ENCODE data around the gene MYO3B. TPM values are rescaled to one million over a fixed set of nuclear protein-coding genes. Genes with fewer than 3 reads are reported as not detected.

The MYO3B gene
- total and polyA plus RNA-seq, 5 donors = not detected

- H3K27me3 ChIP-seq (ENCODE audit: control insufficient read depth, insufficient read depth) = no peaks in the 10 kb centered on the region
- intact Hi-C loops (cut with DNase I) = no loop called here
- 63% methylated on average over 1 of the region's 1 CpG for WGBS
- H3K9me3 ChIP-seq (ENCODE audit: control insufficient read depth, low read length) = no peaks in the 10 kb centered on the region
- H3K27ac ChIP-seq (ENCODE audit: low read length) = no peak overlapping the region
- no peaks in the 10 kb centered on the region for H3K4me1 ChIP-seq (ENCODE audit: control insufficient read depth, insufficient read depth, low read length)
- no peak for ATAC-seq
- H3K4me3 ChIP-seq (ENCODE audit: low read length) = no peak overlapping the region
- no peak for DNase-seq
These were observed 110.9 kb downstream of the MYO3B start for GRCh38 chr2:170288859-170289258.

GRCh38 chr2:170291474-170291873 lies 113.5 kb downstream of the MYO3B start:
- intact Hi-C loops (cut with DNase I) = no loop called here
- ATAC-seq (no peak), DNase-seq (no peak)
- 75% methylated on average over 1 of the region's 1 CpG for WGBS
- Histone ChIP-seq H3K4me3 (ENCODE audit: low read length) (no peak overlapping the region), H3K27me3 (ENCODE audit: control insufficient read depth, insufficient read depth) (no peaks in the 10 kb centered on the region), H3K27ac (ENCODE audit: low read length) (no peak overlapping the region), H3K9me3 (ENCODE audit: control insufficient read depth, low read length) (no peaks in the 10 kb centered on the region), H3K4me1 (ENCODE audit: control insufficient read depth, insufficient read depth, low read length) (no peaks in the 10 kb centered on the region)

GRCh38 chr2:170292415-170292814 lies 114.5 kb downstream of the MYO3B start:
- H3K4me1 ChIP-seq (ENCODE audit: control insufficient read depth, insufficient read depth, low read length) = no peaks in the 10 kb centered on the region
- DNase-seq = no peak
- H3K27ac ChIP-seq (ENCODE audit: low read length) = no peak overlapping the region
- H3K9me3 ChIP-seq (ENCODE audit: control insufficient read depth, low read length) = no peaks in the 10 kb centered on the region
- no peak overlapping the region for H3K4me3 ChIP-seq (ENCODE audit: low read length)
- ATAC-seq = no peak
- intact Hi-C loops (cut with DNase I) = no loop called here
- 86% methylated on average over 3 of the region's 3 CpGs for WGBS
- no peaks in the 10 kb centered on the region for H3K27me3 ChIP-seq (ENCODE audit: control insufficient read depth, insufficient read depth)

- H3K9me3 ChIP-seq (ENCODE audit: control insufficient read depth, low read length) = no peaks in the 10 kb centered on the region
These were observed 119.5 kb downstream of the MYO3B start for GRCh38 chr2:170297496-170297895.

GRCh38 chr2:170298115-170298514 lies 120.2 kb downstream of the MYO3B start:
- WGBS = 79% methylated on average over 1 of the region's 1 CpG
- no peak for ATAC-seq
- Histone ChIP-seq H3K27me3 (ENCODE audit: control insufficient read depth, insufficient read depth) (no peaks in the 10 kb centered on the region), H3K27ac (ENCODE audit: low read length) (no peak overlapping the region), H3K4me1 (ENCODE audit: control insufficient read depth, insufficient read depth, low read length) (no peaks in the 10 kb centered on the region), H3K4me3 (ENCODE audit: low read length) (no peak overlapping the region), H3K9me3 (ENCODE audit: control insufficient read depth, low read length) (no peaks in the 10 kb centered on the region)
- DNase-seq = no peak
- intact Hi-C loops (cut with DNase I) = no loop called here

More at GRCh38 chr2:170297496-170297895, 119.5 kb downstream of the MYO3B start:
- Histone ChIP-seq H3K4me3 (ENCODE audit: low read length) (no peak overlapping the region), H3K4me1 (ENCODE audit: control insufficient read depth, insufficient read depth, low read length) (no peaks in the 10 kb centered on the region), H3K27me3 (ENCODE audit: control insufficient read depth, insufficient read depth) (no peaks in the 10 kb centered on the region), H3K27ac (ENCODE audit: low read length) (no peak overlapping the region)
- DNase-seq (no peak), ATAC-seq (no peak)
- intact Hi-C loops (cut with DNase I) = no loop called here
- WGBS = 86% methylated on average over 3 of the region's 3 CpGs

- H3K4me3 ChIP-seq (ENCODE audit: low read length) = no peak overlapping the region
- H3K9me3 ChIP-seq (ENCODE audit: control insufficient read depth, low read length) = no peaks in the 10 kb centered on the region
- H3K27ac ChIP-seq (ENCODE audit: low read length) = no peak overlapping the region
- no peak for DNase-seq
- no peaks in the 10 kb centered on the region for H3K4me1 ChIP-seq (ENCODE audit: control insufficient read depth, insufficient read depth, low read length)
- H3K27me3 ChIP-seq (ENCODE audit: control insufficient read depth, insufficient read depth) = no peaks in the 10 kb centered on the region
- intact Hi-C loops (cut with DNase I) = no loop called here
- ATAC-seq = no peak
These were observed 121.0 kb downstream of the MYO3B start for GRCh38 chr2:170298861-170299429.

- Histone ChIP-seq H3K4me1 (ENCODE audit: control insufficient read depth, insufficient read depth, low read length) (no peaks in the 10 kb centered on the region), H3K27ac (ENCODE audit: low read length) (no peak overlapping the region), H3K9me3 (ENCODE audit: control insufficient read depth, low read length) (no peaks in the 10 kb centered on the region), H3K27me3 (ENCODE audit: control insufficient read depth, insufficient read depth) (no peaks in the 10 kb centered on the region), H3K4me3 (ENCODE audit: low read length) (no peak overlapping the region)
- intact Hi-C loops (cut with DNase I) = no loop called here
- DNase-seq (no peak), ATAC-seq (no peak)
- WGBS = 82% methylated on average over 1 of the region's 1 CpG
These were observed 123.0 kb downstream of the MYO3B start for GRCh38 chr2:170300993-170301392.

DNA sequence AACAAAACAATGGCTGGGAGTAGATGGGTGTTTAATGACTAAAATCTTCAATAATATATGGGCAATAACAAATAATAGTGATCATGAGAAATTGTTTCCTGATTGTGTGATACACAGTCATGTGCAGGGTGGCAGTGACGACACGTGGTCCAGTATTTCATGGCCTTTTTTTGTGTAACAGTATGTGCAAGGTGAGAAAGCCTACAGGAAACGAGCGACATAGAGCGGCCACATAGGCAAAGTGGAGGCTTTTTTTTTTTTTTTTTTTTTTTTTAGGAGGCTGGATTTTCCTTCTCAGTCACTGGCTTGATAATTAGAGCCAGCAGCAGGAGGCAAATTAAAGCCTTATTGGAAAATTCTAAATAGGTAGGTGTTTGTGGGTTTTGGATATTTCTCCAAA lies 123.7 kb downstream of the MYO3B start:
- Histone ChIP-seq H3K27me3 (ENCODE audit: control insufficient read depth, insufficient read depth) (no peaks in the 10 kb centered on the region), H3K4me1 (ENCODE audit: control insufficient read depth, insufficient read depth, low read length) (no peaks in the 10 kb centered on the region), H3K9me3 (ENCODE audit: control insufficient read depth, low read length) (no peaks in the 10 kb centered on the region), H3K4me3 (ENCODE audit: low read length) (no peak overlapping the region), H3K27ac (ENCODE audit: low read length) (no peak overlapping the region)
- ATAC-seq (no peak), DNase-seq (no peak)
- WGBS = 87% methylated on average over 5 of the region's 5 CpGs
- intact Hi-C loops (cut with DNase I) = no loop called here

GRCh38 chr2:170305711-170306110 lies 127.8 kb downstream of the MYO3B start:
- Histone ChIP-seq H3K4me1 (ENCODE audit: control insufficient read depth, insufficient read depth, low read length) (peaks cover 1% of the 10 kb centered on the region), H3K4me3 (ENCODE audit: low read length) (no peak overlapping the region), H3K27ac (ENCODE audit: low read length) (no peak overlapping the region), H3K9me3 (ENCODE audit: control insufficient read depth, low read length) (no peaks in the 10 kb centered on the region), H3K27me3 (ENCODE audit: control insufficient read depth, insufficient read depth) (no peaks in the 10 kb centered on the region)
- intact Hi-C loops (cut with DNase I) = no loop called here
- 97% methylated on average over 2 of the region's 2 CpGs for WGBS
- ATAC-seq (no peak), DNase-seq (no peak)

GRCh38 chr2:170306293-170306873 lies 128.4 kb downstream of the MYO3B start:
- Histone ChIP-seq H3K9me3 (ENCODE audit: control insufficient read depth, low read length) (no peaks in the 10 kb centered on the region), H3K27ac (ENCODE audit: low read length) (no peak overlapping the region), H3K27me3 (ENCODE audit: control insufficient read depth, insufficient read depth) (no peaks in the 10 kb centered on the region), H3K4me3 (ENCODE audit: low read length) (no peak overlapping the region), H3K4me1 (ENCODE audit: control insufficient read depth, insufficient read depth, low read length) (peaks cover 1% of the 10 kb centered on the region)
- no peak for DNase-seq
- no peak for ATAC-seq
- intact Hi-C loops (cut with DNase I) = no loop called here
- 63% methylated on average over 5 of the region's 5 CpGs for WGBS

DNA sequence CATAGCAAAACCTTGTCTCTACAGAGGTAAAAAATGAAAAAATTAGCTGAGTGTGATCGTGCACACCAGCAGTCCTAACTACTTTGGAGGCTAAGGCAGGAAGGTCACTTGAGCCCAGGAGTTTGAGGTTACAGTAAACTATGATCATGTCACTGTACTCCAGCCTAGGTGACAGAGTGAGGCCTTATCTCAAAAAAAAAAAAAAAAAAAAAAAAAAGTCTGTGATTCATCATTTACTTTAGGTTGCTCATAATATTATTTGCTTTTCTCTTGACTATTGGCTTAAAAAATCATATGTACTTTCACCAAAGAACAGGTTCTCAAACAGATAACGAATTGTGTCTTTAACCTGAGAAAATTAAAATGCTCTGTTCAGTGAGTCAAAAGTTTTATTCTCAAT lies 129.1 kb downstream of the MYO3B start:
- H3K27me3 ChIP-seq (ENCODE audit: control insufficient read depth, insufficient read depth) = no peaks in the 10 kb centered on the region
- ATAC-seq (no peak), DNase-seq (no peak)
- intact Hi-C loops (cut with DNase I) = no loop called here
- no peak overlapping the region for H3K27ac ChIP-seq (ENCODE audit: low read length)
- no peaks in the 10 kb centered on the region for H3K9me3 ChIP-seq (ENCODE audit: control insufficient read depth, low read length)
- 81% methylated on average over 2 of the region's 2 CpGs for WGBS
- peaks cover 1% of the 10 kb centered on the region for H3K4me1 ChIP-seq (ENCODE audit: control insufficient read depth, insufficient read depth, low read length)
- H3K4me3 ChIP-seq (ENCODE audit: low read length) = no peak overlapping the region

Measured in right cardiac atrium (tissue), 5 donors.